NK-92 (cell line): ENCODE measurements around the gene SPRR4.
"Not testable (repeated sequence)": the region's sequence is repeated elsewhere in the genome, so short reads cannot be mapped to it uniquely, and the experiment has no call there.

Experiments
- DNase-seq: peaks from one replicate; lab custom pipeline; 2025; ENCODE audit not compliant: unreplicated experiment; lab: John Stamatoyannopoulos, UW

Gene SPRR4

DNA sequence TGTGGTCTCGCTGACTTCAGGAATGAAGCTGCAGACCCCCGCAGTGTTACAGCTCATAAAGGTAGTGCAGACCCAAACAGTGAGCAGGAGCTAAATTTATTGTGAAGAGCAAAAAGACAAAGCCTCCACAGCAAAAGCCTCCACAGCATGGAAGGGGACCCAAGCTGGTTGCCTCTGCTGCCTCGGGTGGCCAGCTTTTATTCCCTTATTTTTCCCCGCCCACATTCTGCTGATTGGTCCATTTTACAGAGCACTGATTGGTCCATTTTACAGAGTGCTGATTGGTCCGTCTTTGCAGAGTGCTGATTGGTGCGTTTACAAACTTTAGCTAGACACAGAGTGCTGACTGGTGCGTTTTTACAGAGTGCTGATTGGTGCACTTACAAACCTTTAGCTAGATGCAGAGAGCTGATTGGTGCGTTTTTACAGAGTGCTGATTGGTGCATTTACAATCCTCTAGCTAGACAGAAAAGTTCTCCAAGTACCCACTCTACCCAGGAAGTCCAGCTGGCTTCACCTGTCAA is 40.8 kb downstream of the SPRR4 start:
- DNase-seq: not testable (repeated sequence)

DNA sequence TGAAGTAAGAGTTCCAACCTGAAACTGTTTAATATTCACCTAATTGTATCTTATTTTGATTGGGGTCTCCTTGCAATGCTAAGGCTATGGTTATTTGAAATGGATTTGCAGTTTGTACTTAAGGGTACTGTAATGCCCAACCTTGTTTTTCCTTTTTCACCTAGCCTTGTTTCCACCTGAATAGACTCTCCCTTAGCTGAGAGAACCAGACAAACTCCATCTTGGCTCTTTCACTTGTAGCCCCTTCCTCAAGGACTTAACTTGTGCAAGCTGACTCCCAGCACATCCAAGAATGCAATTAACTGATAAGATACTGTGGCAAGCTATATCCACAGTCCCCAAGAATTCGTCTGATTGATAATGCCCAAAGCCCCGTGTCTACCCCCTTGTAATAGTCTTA is 51.4 kb downstream of the SPRR4 start:
- not testable (repeated sequence) for DNase-seq
